Measurements from ENCODE around the gene VSNL1. TPM values are rescaled to one million over a fixed set of nuclear protein-coding genes. Genes with fewer than 3 reads are reported as not detected.

VSNL1 gene
- total RNA-seq, 1 experiment from 2014 or later: 9.9 TPM

DNA sequence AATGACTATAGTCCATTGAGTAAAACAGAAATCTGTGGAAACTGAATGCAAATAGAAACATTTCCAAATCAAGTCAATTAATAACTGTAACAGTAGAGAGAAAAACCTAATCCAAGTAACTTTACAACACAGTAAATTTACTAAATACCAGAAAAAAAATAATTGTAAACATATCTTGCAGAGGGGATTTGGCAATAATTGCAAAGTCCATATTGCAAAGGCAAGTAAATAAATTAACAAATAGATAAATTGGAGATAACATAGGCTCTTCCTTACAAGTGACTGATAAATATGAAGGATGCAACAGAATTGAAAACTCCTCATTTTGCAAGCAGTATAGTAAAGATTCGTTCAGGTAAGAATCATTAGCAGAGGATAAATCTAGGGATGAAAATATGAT lies 148.1 kb downstream of the VSNL1 start:
- Histone ChIP-seq H3K56ac (ENCODE audit: insufficient read length, low read depth, low read length) (no peak overlapping the region), H3K79me2 (ENCODE audit: insufficient read depth, low read length) (no peaks in the 10 kb centered on the region), H3K9me3 (ENCODE audit: control insufficient read depth, low read depth, low read length) (no peaks in the 10 kb centered on the region), H4K20me1 (ENCODE audit: control insufficient read depth, insufficient read depth, insufficient read length) (no peaks in the 10 kb centered on the region), H3T11ph (ENCODE audit: low read length) (no peak overlapping the region), H4K8ac (replicated peaks; ENCODE audit: insufficient read length, low read depth, low read length) (no peak overlapping the region), H4K5ac (ENCODE audit: insufficient read length, low read depth, low read length) (no peak overlapping the region), H2BK20ac (ENCODE audit: low read depth, low read length, poor library complexity, severe bottlenecking) (no peak overlapping the region), H3K18ac (ENCODE audit: insufficient read length, low read depth, low read length) (no peak overlapping the region), H3K4ac (ENCODE audit: low read depth, low read length) (no peak overlapping the region), H3K27me3 (ENCODE audit: insufficient read depth, low read length) (no peaks in the 10 kb centered on the region), H3K27ac (ENCODE audit: insufficient read length, low read depth, low read length) (no peak overlapping the region), H3K4me2 (ENCODE audit: insufficient read depth, insufficient read length, low read length) (no peak overlapping the region), H2BK120ac (ENCODE audit: low read depth, low read length, poor library complexity, severe bottlenecking) (no peak overlapping the region), H2AFZ (ENCODE audit: low read length) (no peak overlapping the region), H4K91ac (ENCODE audit: insufficient read length, low read depth, low read length) (no peak overlapping the region), H3K4me1 (ENCODE audit: insufficient read depth, low read length) (no peaks in the 10 kb centered on the region), H2BK15ac (ENCODE audit: low read depth, low read length) (no peak overlapping the region), H3K23me2 (ENCODE audit: insufficient read length, low read depth, low read length, poor library complexity, severe bottlenecking) (no peaks in the 10 kb centered on the region), H2BK12ac (ENCODE audit: insufficient read length, low read depth, low read length) (no peak overlapping the region), H3K23ac (ENCODE audit: insufficient read length, low read depth, low read length) (no peak overlapping the region), H2AK5ac (ENCODE audit: insufficient read length, low read length) (no peak overlapping the region), H3K79me1 (ENCODE audit: insufficient read depth, low read depth, low read length, poor library complexity, severe bottlenecking) (no peaks in the 10 kb centered on the region), H2BK5ac (ENCODE audit: insufficient read length, low read length) (no peak overlapping the region), H3K9ac (ENCODE audit: extremely low read depth, insufficient read length, low read length) (no peak overlapping the region), H3K14ac (ENCODE audit: insufficient read depth, low read length) (no peak overlapping the region)
- Mint-ChIP-seq H3K27me3 (ENCODE audit: low read depth) (no peaks in the 10 kb centered on the region), H3K27ac (no peak overlapping the region), H3K4me3 (no peak overlapping the region), H3K9me3 (no peaks in the 10 kb centered on the region; a peak in 1 of 5 replicates), H3K4me1 (no peaks in the 10 kb centered on the region), H3K36me3 (ENCODE audit: insufficient read depth in 1 of 3, low read depth in 3 of 3) (peaks cover 25 to 69% (median 59%) of the 10 kb centered on the region in 3 experiments)
- DNase-seq: no peak
- WGBS (ENCODE audit: extremely low coverage, insufficient read length, low lambda C conversion rate): no CpG with 5 or more reads among the region's 1 CpG
- TF ChIP-seq CTCF (conservative IDR thresholded peaks at IDR 0.05): no peak
